ENCODE results near the gene RCAN2.

The RCAN2 gene

GRCh38 chr6:46204880-46205650 lies 286.2 kb downstream of the RCAN2 start:
- H3K27me3 ChIP-seq (ENCODE audit: control insufficient read depth, insufficient read depth, low read length), result no peaks in the 10 kb centered on the region
- H3K36me3 ChIP-seq (ENCODE audit: control insufficient read depth, insufficient read depth, low read length), result no peaks in the 10 kb centered on the region
- no peaks in the 10 kb centered on the region for H3K4me1 ChIP-seq (ENCODE audit: control insufficient read depth, insufficient read depth, low read length)
- no peaks in the 10 kb centered on the region for H3K9me3 ChIP-seq (ENCODE audit: control insufficient read depth, low read length)
- H3K4me3 ChIP-seq (ENCODE audit: low read length), result no peak overlapping the region
- H3K9ac ChIP-seq (ENCODE audit: low read length), result no peak overlapping the region

- Histone ChIP-seq H3K36me3 (ENCODE audit: control insufficient read depth, insufficient read depth, low read length) (no peaks in the 10 kb centered on the region), H3K4me1 (ENCODE audit: control insufficient read depth, insufficient read depth, low read length) (no peaks in the 10 kb centered on the region), H3K4me3 (ENCODE audit: low read length) (no peak overlapping the region), H3K9ac (ENCODE audit: low read length) (no peak overlapping the region), H3K27me3 (ENCODE audit: control insufficient read depth, insufficient read depth, low read length) (no peaks in the 10 kb centered on the region), H3K9me3 (ENCODE audit: control insufficient read depth, low read length) (no peaks in the 10 kb centered on the region)
Observed at GRCh38 chr6:46203391-46204177, 287.7 kb downstream of the RCAN2 start.

GRCh38 chr6:46201702-46202101 lies 289.5 kb downstream of the RCAN2 start:
- H3K36me3 ChIP-seq (ENCODE audit: control insufficient read depth, insufficient read depth, low read length), result no peaks in the 10 kb centered on the region
- no peak overlapping the region for H3K9ac ChIP-seq (ENCODE audit: low read length)
- H3K4me3 ChIP-seq (ENCODE audit: low read length), result no peak overlapping the region
- no peaks in the 10 kb centered on the region for H3K4me1 ChIP-seq (ENCODE audit: control insufficient read depth, insufficient read depth, low read length)
- no peaks in the 10 kb centered on the region for H3K9me3 ChIP-seq (ENCODE audit: control insufficient read depth, low read length)
- no peaks in the 10 kb centered on the region for H3K27me3 ChIP-seq (ENCODE audit: control insufficient read depth, insufficient read depth, low read length)

GRCh38 chr6:46199387-46199786 lies 291.9 kb downstream of the RCAN2 start:
- Histone ChIP-seq H3K27me3 (ENCODE audit: control insufficient read depth, insufficient read depth, low read length) (no peaks in the 10 kb centered on the region), H3K4me3 (ENCODE audit: low read length) (no peak overlapping the region), H3K9ac (ENCODE audit: low read length) (no peak overlapping the region), H3K36me3 (ENCODE audit: control insufficient read depth, insufficient read depth, low read length) (no peaks in the 10 kb centered on the region), H3K9me3 (ENCODE audit: control insufficient read depth, low read length) (no peaks in the 10 kb centered on the region), H3K4me1 (ENCODE audit: control insufficient read depth, insufficient read depth, low read length) (no peaks in the 10 kb centered on the region)

DNA sequence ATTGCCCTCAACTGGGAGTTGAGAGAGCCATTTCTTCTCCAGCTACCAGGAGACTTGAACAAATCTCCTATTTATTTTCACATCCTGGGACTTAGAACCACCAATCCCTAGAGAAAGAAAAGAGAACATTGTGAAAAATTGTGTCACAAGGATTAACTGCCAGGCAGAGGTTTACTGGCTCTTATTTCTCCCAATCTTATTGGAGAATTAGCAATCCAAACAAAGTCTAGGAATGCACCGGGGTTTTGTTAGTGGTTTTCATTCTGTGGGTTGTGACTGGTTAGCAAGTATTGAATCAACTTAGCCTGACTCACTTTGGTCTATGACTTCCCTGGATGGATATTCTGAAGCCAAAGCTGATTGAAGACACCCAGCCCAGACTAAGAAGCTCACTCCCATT lies 299.3 kb downstream of the RCAN2 start:
- Histone ChIP-seq H3K27me3 (ENCODE audit: control insufficient read depth, insufficient read depth, low read length) (no peaks in the 10 kb centered on the region), H3K36me3 (ENCODE audit: control insufficient read depth, insufficient read depth, low read length) (no peaks in the 10 kb centered on the region), H3K4me3 (ENCODE audit: low read length) (no peak overlapping the region), H3K4me1 (ENCODE audit: control insufficient read depth, insufficient read depth, low read length) (no peaks in the 10 kb centered on the region), H3K9ac (ENCODE audit: low read length) (no peak overlapping the region), H3K9me3 (ENCODE audit: control insufficient read depth, low read length) (no peaks in the 10 kb centered on the region)

DNA sequence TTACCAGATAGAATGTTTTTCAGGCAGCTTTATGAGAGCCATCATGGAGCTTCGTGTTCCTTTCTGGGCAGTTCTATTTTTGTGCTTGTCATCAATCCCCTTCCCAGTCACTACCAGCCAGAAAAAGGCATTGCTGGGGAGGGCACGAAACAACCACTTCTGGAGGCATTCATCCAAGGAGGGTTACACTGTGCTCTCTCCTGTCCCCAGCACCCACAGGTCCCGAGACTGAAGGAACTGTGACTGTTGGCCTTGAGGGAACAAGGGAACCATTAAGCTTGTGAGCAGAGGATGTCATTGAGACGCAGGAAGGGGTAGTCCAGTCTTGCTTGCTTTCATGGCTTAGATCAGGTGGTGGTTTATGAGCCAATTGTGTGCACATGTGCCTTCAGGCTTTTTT lies 300.4 kb downstream of the RCAN2 start:
- Histone ChIP-seq H3K36me3 (ENCODE audit: control insufficient read depth, insufficient read depth, low read length) (no peaks in the 10 kb centered on the region), H3K9me3 (ENCODE audit: control insufficient read depth, low read length) (no peaks in the 10 kb centered on the region), H3K27me3 (ENCODE audit: control insufficient read depth, insufficient read depth, low read length) (no peaks in the 10 kb centered on the region), H3K4me3 (ENCODE audit: low read length) (no peak overlapping the region), H3K4me1 (ENCODE audit: control insufficient read depth, insufficient read depth, low read length) (no peaks in the 10 kb centered on the region), H3K9ac (ENCODE audit: low read length) (no peak overlapping the region)

DNA sequence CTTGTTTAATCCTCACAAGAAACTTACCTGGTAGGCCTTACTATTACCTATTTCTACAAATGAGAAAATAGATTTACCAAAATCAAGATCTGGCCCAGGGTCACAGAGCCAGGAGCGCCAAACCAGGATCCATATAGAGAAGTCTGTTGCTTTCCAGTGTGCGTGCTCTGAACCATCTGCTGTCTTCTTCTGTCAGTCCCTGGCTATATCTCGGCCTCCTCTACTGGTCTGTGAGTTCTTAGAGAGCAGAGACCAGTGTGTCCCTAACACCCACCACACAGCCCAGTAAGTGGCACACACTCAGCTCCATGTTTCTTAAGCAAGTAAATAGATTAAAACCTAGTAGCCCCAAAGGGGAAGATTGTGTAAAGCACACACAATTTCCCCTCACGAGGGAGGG lies 301.5 kb downstream of the RCAN2 start:
- Histone ChIP-seq H3K9ac (ENCODE audit: low read length) (no peak overlapping the region), H3K4me3 (ENCODE audit: low read length) (no peak overlapping the region), H3K36me3 (ENCODE audit: control insufficient read depth, insufficient read depth, low read length) (no peaks in the 10 kb centered on the region), H3K27me3 (ENCODE audit: control insufficient read depth, insufficient read depth, low read length) (no peaks in the 10 kb centered on the region), H3K4me1 (ENCODE audit: control insufficient read depth, insufficient read depth, low read length) (no peaks in the 10 kb centered on the region), H3K9me3 (ENCODE audit: control insufficient read depth, low read length) (no peaks in the 10 kb centered on the region)

GRCh38 chr6:46186583-46186982 lies 304.7 kb downstream of the RCAN2 start:
- no peaks in the 10 kb centered on the region for H3K27me3 ChIP-seq (ENCODE audit: control insufficient read depth, insufficient read depth, low read length)
- no peaks in the 10 kb centered on the region for H3K4me1 ChIP-seq (ENCODE audit: control insufficient read depth, insufficient read depth, low read length)
- H3K4me3 ChIP-seq (ENCODE audit: low read length), result no peak overlapping the region
- no peak overlapping the region for H3K9ac ChIP-seq (ENCODE audit: low read length)
- H3K9me3 ChIP-seq (ENCODE audit: control insufficient read depth, low read length), result no peaks in the 10 kb centered on the region
- H3K36me3 ChIP-seq (ENCODE audit: control insufficient read depth, insufficient read depth, low read length), result no peaks in the 10 kb centered on the region

DNA sequence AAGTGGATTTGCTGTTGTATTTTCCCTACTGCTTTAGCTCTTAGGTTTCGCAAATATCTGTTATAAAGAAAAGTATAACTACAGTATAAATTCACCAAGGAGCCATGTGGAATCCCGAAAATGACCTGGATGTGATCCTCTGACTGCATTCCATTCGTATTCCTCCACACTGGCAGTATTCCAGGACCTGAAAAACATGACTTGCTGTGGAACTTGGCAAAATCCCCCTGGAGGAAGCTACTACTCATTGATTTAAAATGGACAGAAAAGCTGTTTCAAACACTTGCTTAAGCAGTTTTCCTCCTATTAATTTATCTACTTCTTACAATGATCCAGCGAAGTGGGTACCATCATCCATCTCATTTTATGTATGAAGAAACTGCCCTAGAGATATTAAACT lies 307.1 kb downstream of the RCAN2 start:
- Histone ChIP-seq H3K4me3 (ENCODE audit: low read length) (no peak overlapping the region), H3K4me1 (ENCODE audit: control insufficient read depth, insufficient read depth, low read length) (no peaks in the 10 kb centered on the region), H3K36me3 (ENCODE audit: control insufficient read depth, insufficient read depth, low read length) (no peaks in the 10 kb centered on the region), H3K27me3 (ENCODE audit: control insufficient read depth, insufficient read depth, low read length) (no peaks in the 10 kb centered on the region), H3K9me3 (ENCODE audit: control insufficient read depth, low read length) (no peaks in the 10 kb centered on the region), H3K9ac (ENCODE audit: low read length) (no peak overlapping the region)

- no peaks in the 10 kb centered on the region for H3K36me3 ChIP-seq (ENCODE audit: control insufficient read depth, insufficient read depth, low read length)
- H3K4me3 ChIP-seq (ENCODE audit: low read length), result no peak overlapping the region
- H3K9ac ChIP-seq (ENCODE audit: low read length), result no peak overlapping the region
- no peaks in the 10 kb centered on the region for H3K4me1 ChIP-seq (ENCODE audit: control insufficient read depth, insufficient read depth, low read length)
- no peaks in the 10 kb centered on the region for H3K9me3 ChIP-seq (ENCODE audit: control insufficient read depth, low read length)
- H3K27me3 ChIP-seq (ENCODE audit: control insufficient read depth, insufficient read depth, low read length), result no peaks in the 10 kb centered on the region
Observed at GRCh38 chr6:46175976-46176375, 315.3 kb downstream of the RCAN2 start.

DNA sequence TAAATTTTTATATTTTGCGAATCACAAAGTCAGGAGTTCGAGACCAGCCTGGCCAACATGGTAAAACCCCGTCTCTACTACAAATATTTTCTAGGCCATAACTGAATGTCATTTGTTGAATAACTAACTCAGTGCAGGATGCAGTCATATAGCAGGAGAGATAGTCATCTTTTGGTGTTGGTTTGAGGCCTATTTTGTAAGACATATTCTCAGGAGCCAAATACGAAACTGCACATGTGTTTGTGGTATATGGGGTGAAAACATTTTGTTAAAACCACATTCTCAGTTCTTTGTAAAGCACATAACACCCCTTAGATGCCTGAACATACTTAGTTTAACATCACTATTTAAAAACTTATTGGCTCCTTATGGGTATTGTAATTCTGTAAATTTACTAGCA lies 315.8 kb downstream of the RCAN2 start:
- H3K36me3 ChIP-seq (ENCODE audit: control insufficient read depth, insufficient read depth, low read length), result no peaks in the 10 kb centered on the region
- H3K9ac ChIP-seq (ENCODE audit: low read length), result no peak overlapping the region
- H3K4me3 ChIP-seq (ENCODE audit: low read length), result no peak overlapping the region
- no peaks in the 10 kb centered on the region for H3K9me3 ChIP-seq (ENCODE audit: control insufficient read depth, low read length)
- no peaks in the 10 kb centered on the region for H3K27me3 ChIP-seq (ENCODE audit: control insufficient read depth, insufficient read depth, low read length)
- peaks cover 2% of the 10 kb centered on the region for H3K4me1 ChIP-seq (ENCODE audit: control insufficient read depth, insufficient read depth, low read length)

- Histone ChIP-seq H3K36me3 (ENCODE audit: control insufficient read depth, insufficient read depth, low read length) (no peaks in the 10 kb centered on the region), H3K4me3 (ENCODE audit: low read length) (no peak overlapping the region), H3K4me1 (ENCODE audit: control insufficient read depth, insufficient read depth, low read length) (peaks cover 8% of the 10 kb centered on the region), H3K9ac (ENCODE audit: low read length) (no peak overlapping the region), H3K9me3 (ENCODE audit: control insufficient read depth, low read length) (no peaks in the 10 kb centered on the region), H3K27me3 (ENCODE audit: control insufficient read depth, insufficient read depth, low read length) (no peaks in the 10 kb centered on the region)
Observed at GRCh38 chr6:46174904-46175303, 316.3 kb downstream of the RCAN2 start.
